GM21528 (cell line): Measurements from ENCODE around the gene PNLDC1.
"Not testable (repeated sequence)": the region's sequence is repeated elsewhere in the genome, so short reads cannot be mapped to it uniquely, and the experiment has no call there.

Experiments used
- ATAC-seq: cut with Tn5 transposase; IDR thresholded peaks from one replicate; pipeline ENCODE4 v1.9.1; 2021; ENCODE audit warnings: mild to moderate bottlenecking, moderate library complexity; ENCODE audit not compliant: unreplicated experiment, low FRiP score

Gene PNLDC1

GRCh38 chr6:159817951-159818739, 18.1 kb downstream of the PNLDC1 start:
- ATAC-seq = no peak

GRCh38 chr6:159819098-159819497, 19.0 kb downstream of the PNLDC1 start:
- no peak for ATAC-seq

- ATAC-seq = peak; percentile 79
Observed at GRCh38 chr6:159819932-159820640, 20.0 kb downstream of the PNLDC1 start.

- ATAC-seq = no peak
Observed at GRCh38 chr6:159821122-159821521, 21.0 kb downstream of the PNLDC1 start.

- no peak for ATAC-seq
Observed at GRCh38 chr6:159821726-159822125, 21.6 kb downstream of the PNLDC1 start.

GRCh38 chr6:159823953-159824352, 23.9 kb downstream of the PNLDC1 start:
- ATAC-seq = no peak

- not testable (repeated sequence) for ATAC-seq
Observed at GRCh38 chr6:159824690-159825089, 24.6 kb downstream of the PNLDC1 start.

- ATAC-seq = no peak
Observed at GRCh38 chr6:159826004-159826403, 25.9 kb downstream of the PNLDC1 start.

GRCh38 chr6:159826968-159827647, 27.0 kb downstream of the PNLDC1 start:
- ATAC-seq = no peak

- no peak for ATAC-seq
Observed at GRCh38 chr6:159828074-159828473, 28.0 kb downstream of the PNLDC1 start.

GRCh38 chr6:159829526-159829925, 29.4 kb downstream of the PNLDC1 start:
- peak; percentile 49 for ATAC-seq

GRCh38 chr6:159830501-159831372, 30.7 kb downstream of the PNLDC1 start:
- no peak for ATAC-seq

- ATAC-seq = no peak
Observed at GRCh38 chr6:159831373-159831679, 31.2 kb downstream of the PNLDC1 start.

- ATAC-seq = no peak
Observed at GRCh38 chr6:159832946-159833345, 32.9 kb downstream of the PNLDC1 start.

- ATAC-seq = no peak
Observed at GRCh38 chr6:159833556-159833955, 33.5 kb downstream of the PNLDC1 start.

GRCh38 chr6:159833997-159834603, 34.0 kb downstream of the PNLDC1 start:
- ATAC-seq = no peak

- ATAC-seq = no peak
Observed at GRCh38 chr6:159836718-159837490, 36.8 kb downstream of the PNLDC1 start.

- no peak for ATAC-seq
Observed at GRCh38 chr6:159837511-159837910, 37.4 kb downstream of the PNLDC1 start.

- ATAC-seq = no peak
Observed at GRCh38 chr6:159838020-159838744, 38.1 kb downstream of the PNLDC1 start.
